HCT116 (cell line): ENCODE measurements around the gene FNBP1L. TPM values are rescaled to one million over a fixed set of nuclear protein-coding genes. Genes with fewer than 3 reads are reported as not detected.

ENCODE experiments used
- ATAC-seq: fragments of 200-7000 bp; cut with Tn5 transposase; 2 replicates; pipeline ENCODE4 v1.9.1; 2020; ENCODE audit warnings: mild to moderate bottlenecking, moderate library complexity
- BruUV-seq: library from RNA; stranded (reverse); fragments of 400-500 nt; replicated peaks from 2 replicates; lab custom pipeline; 2021; lab: Mats Ljungman, UMichigan
- CTCF ChIA-PET: fragments of 300-600 bp; sonication (Branson Sonifier 250); formaldehyde crosslinking; loops from one replicate; lab custom pipeline; 2021; ENCODE audit warnings: antibody characterized with exemption; lab: Charles Lee
- POLR2A ChIA-PET: fragments of 300-600, 350-600 bp; sonication (Branson Sonifier 250); formaldehyde crosslinking; loops from one replicate; lab custom pipeline; 2021; ENCODE audit warnings: antibody characterized with exemption; lab: Charles Lee
- RAD21 ChIA-PET, 2 experiments: fragments of 300-600 bp; sonication (Branson Sonifier 250); formaldehyde crosslinking; loops; one replicate each; lab custom pipeline; 2023; ENCODE audit warnings: low total read pairs in 2 of 2; ENCODE audit not compliant: uncharacterized antibody in 2 of 2, unreplicated experiment in 2 of 2, low non-redundant PET in 1 of 2; lab: Charles Lee
- DNase-seq: peaks from one replicate; pipeline ENCODE4 v3.0.0-alpha.2; 2010; ENCODE audit warnings: low read depth, low spot score
- H2AFZ ChIP-seq: fragments of 200-600 bp; shearing (Covaris generic), sonication (generic); 2 replicates; pipeline ENCODE4 v1.6.1; 2017; ENCODE audit warnings: low read depth, mixed run types, mixed read lengths, antibody characterized with exemption, low read length; ENCODE audit not compliant: poor library complexity, severe bottlenecking
- H3K27ac ChIP-seq: 2 replicates; pipeline ENCODE4 v1.5.1; 2012; ENCODE audit warnings: low read depth, low read length
- H3K27me3 ChIP-seq: fragments of 200-600 bp; sonication (generic); 2 replicates; pipeline ENCODE4 v1.6.1; 2016; ENCODE audit warnings: mixed run types, low read length, mixed read lengths; ENCODE audit not compliant: insufficient read depth
- H3K36me3 ChIP-seq, 2 experiments: fragments of 200-500 bp in 1 of 2; fragments of 200-600 bp in 1 of 2; sonication (Bioruptor generic) in 1 of 2; sonication (generic) in 1 of 2; 2 replicates each; pipeline versions ENCODE4 v1.5.1 to v1.6.1; 2014 to 2016; ENCODE audit warnings: low read length in 2 of 2, inconsistent platforms in 1 of 2, mixed read lengths in 1 of 2, mixed run types in 1 of 2; ENCODE audit not compliant: insufficient read depth in 2 of 2, control insufficient read depth in 1 of 2
- H3K4me1 ChIP-seq, 2 experiments: fragments of 200-600 bp in 1 of 2; sonication (generic) in 1 of 2; 2 replicates each; pipeline versions ENCODE4 v1.5.1 to v1.6.1; 2012 to 2017; ENCODE audit warnings: low read length in 2 of 2, inconsistent platforms in 1 of 2, mild to moderate bottlenecking in 1 of 2, mixed read lengths in 1 of 2, mixed run types in 1 of 2, moderate library complexity in 1 of 2; ENCODE audit not compliant: insufficient read depth in 2 of 2, control insufficient read depth in 1 of 2
- H3K4me2 ChIP-seq: fragments of 200-600 bp; sonication (generic); 2 replicates; pipeline ENCODE4 v1.6.1; 2017; ENCODE audit warnings: mixed run types, low read length, mixed read lengths
- H3K4me3 ChIP-seq, 2 experiments: fragments of 200-600 bp in 1 of 2; sonication (generic) in 1 of 2; replicated peaks in 1 of 2; 2 replicates each; pipeline ENCODE4 v1.5.1; 2011 to 2016; ENCODE audit warnings: low read length in 2 of 2, control low read depth in 1 of 2, low read depth in 1 of 2, mild to moderate bottlenecking in 1 of 2, mixed read lengths in 1 of 2, mixed run types in 1 of 2
- H3K79me2 ChIP-seq: fragments of 200-600 bp; sonication (generic); 2 replicates; pipeline ENCODE4 v1.6.1; 2017; ENCODE audit warnings: mild to moderate bottlenecking, mixed run types, low read length, moderate library complexity, mixed read lengths; ENCODE audit not compliant: insufficient read depth
- H3K9ac ChIP-seq: fragments of 200-600 bp; sonication (generic); 2 replicates; pipeline ENCODE4 v1.6.1; 2016; ENCODE audit warnings: low read length, mixed read lengths
- H3K9me2 ChIP-seq: fragments of 200-600 bp; sonication (generic), shearing (Covaris generic); 2 replicates; pipeline ENCODE4 v1.6.1; 2017; ENCODE audit warnings: mixed run types, mild to moderate bottlenecking, moderate library complexity; ENCODE audit not compliant: insufficient read depth
- H3K9me3 ChIP-seq, 2 experiments: fragments of 200-500 bp in 1 of 2; fragments of 200-600 bp in 1 of 2; sonication (Bioruptor generic) in 1 of 2; sonication (generic) in 1 of 2; 2 replicates each; pipeline ENCODE4 v1.6.1; 2014 to 2017; ENCODE audit warnings: low read length in 2 of 2, mixed read lengths in 2 of 2, inconsistent platforms in 1 of 2, low read depth in 1 of 2, mild to moderate bottlenecking in 1 of 2, mixed run types in 1 of 2, moderate library complexity in 1 of 2; ENCODE audit not compliant: control insufficient read depth in 1 of 2, insufficient read depth in 1 of 2
- H4K20me1 ChIP-seq: fragments of 200-600 bp; sonication (generic), shearing (Covaris generic); 2 replicates; pipeline ENCODE4 v1.6.1; 2017; ENCODE audit warnings: mixed run types, mild to moderate bottlenecking, moderate library complexity; ENCODE audit not compliant: insufficient read depth
- EGR1 ChIP-seq: IDR thresholded peaks from 2 replicates; pipeline ENCODE4 v1.6.1; 2012; ENCODE audit warnings: low read depth
- ELF1 ChIP-seq: IDR thresholded peaks from 2 replicates; pipeline ENCODE4 v1.6.1; 2012; ENCODE audit warnings: low read depth, borderline replicate concordance
- POLR2A ChIP-seq: IDR thresholded peaks from 2 replicates; pipeline ENCODE4 v1.7.0; 2011; ENCODE audit warnings: borderline replicate concordance; ENCODE audit not compliant: insufficient read depth, insufficient read length; ENCODE audit errors: extremely low read depth
- POLR2AphosphoS5 ChIP-seq: IDR thresholded peaks from 2 replicates; pipeline ENCODE4 v1.6.1; 2011; ENCODE audit warnings: mild to moderate bottlenecking, low read depth, low read length, moderate library complexity
- TCF7L2 ChIP-seq: IDR thresholded peaks from 2 replicates; pipeline ENCODE4 v1.7.0; 2011; ENCODE audit warnings: borderline replicate concordance, inconsistent platforms; ENCODE audit not compliant: insufficient read depth, insufficient read length; ENCODE audit errors: extremely low read depth
- ZNF274 ChIP-seq: fragments of 200-500 bp; sonication (Bioruptor generic); IDR thresholded peaks from 2 replicates; pipeline ENCODE4 v1.6.1; 2014; ENCODE audit warnings: mild to moderate bottlenecking, low read depth, low read length, inconsistent platforms
- intact Hi-C: fragments of 100-400 bp; cut with micrococcal nuclease; formaldehyde crosslinking; loops from 2 replicates; pipeline ENCODE4 v1.10.0; 2022
- total RNA-seq: library from RNA; stranded (reverse); gene quantifications from one replicate; pipeline ENCODE4 v1.2.1, GENCODE V29; 2021; ENCODE audit not compliant: unreplicated experiment
- TF ChIP-seq, protein P1 (sequence below): IDR thresholded peaks from 2 replicates; pipeline ENCODE4 v1.6.1; 2011; ENCODE audit warnings: mild to moderate bottlenecking, low read length, moderate library complexity; ENCODE audit not compliant: insufficient replicate concordance; ENCODE audit errors: extremely low read depth

Gene FNBP1L
- total RNA-seq, 1 experiment from 2014 or later, result 26.1 TPM

DNA sequence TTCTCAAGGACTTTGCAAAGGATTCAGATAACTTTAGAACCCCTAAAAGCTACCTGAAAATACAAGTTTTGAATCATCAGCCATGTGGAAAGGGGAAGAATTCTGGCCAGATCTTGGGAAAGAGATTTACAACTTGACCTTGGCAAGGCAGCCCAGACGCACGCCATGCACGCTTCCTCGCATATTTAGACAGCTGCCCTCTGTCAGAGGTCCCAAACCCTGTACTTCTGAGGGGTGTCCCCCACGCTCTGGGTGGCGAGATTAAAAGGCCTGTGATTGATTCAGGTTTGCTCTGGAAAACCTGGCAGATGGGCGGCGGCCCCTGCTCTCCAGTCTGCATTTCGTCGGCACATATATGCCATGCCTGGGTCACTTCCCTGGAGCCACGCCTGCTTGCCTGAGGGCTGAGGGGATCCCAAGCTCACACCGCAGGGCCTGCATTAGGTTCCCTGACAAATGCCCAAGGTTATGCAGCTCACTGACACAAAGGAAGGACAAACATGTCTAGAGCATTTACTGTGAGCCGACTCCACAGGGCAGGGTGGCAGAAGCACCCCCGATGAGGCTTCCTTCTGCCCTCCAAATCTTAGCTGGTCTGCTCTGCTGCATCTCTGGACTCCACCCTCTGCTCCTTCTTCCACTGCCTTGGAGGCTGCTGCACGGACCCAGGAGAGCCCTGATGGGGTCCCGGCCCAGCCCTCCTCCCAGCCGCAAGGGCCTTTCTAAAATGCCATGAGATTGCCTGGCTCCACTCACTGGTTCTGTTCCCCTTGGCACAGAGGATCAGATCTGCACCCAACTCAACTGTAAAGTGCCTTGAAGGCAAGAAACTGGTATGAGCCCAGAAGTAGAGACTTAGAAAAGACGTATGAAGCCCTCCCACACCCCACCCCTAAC is 129.9 kb downstream of the FNBP1L start (continued):
- no peak for TF ChIP-seq EGR1

DNA sequence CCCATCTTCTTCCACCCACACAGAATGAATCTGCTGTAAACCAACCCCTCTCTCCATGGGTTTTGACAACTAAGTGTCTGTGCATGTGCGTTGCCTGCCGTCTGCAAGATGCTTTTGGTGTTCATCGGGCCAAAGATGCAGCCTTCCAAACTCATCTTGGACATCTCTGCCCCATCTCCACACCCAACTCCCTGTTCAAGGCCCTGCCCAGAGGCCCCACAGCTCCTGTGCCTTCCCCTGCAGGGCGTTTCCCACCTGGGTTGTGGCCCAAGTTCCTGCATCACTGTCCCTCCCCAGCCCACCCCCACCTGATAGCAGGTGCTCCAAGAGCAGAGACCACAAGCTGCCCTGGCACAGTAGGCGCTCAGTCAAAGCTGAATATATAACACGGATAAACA is 130.5 kb downstream of the FNBP1L start:
- H3K4me3 ChIP-seq, result no peak overlapping the region
- H2AFZ ChIP-seq, result no peak overlapping the region
- H3K9me2 ChIP-seq, result no peaks in the 10 kb centered on the region
- ChIA-PET POLR2A (no interaction called here), RAD21 (no interaction called here), CTCF (no interaction called here)
- no peak overlapping the region for H3K27ac ChIP-seq
- H3K4me1 ChIP-seq, result no peaks in the 10 kb centered on the region
- no peak overlapping the region for H3K4me2 ChIP-seq
- no TSS peak for BruUV-seq
- H3K27me3 ChIP-seq, result no peaks in the 10 kb centered on the region
- intact Hi-C loops, result no loop called here
- peaks cover 17% of the 10 kb centered on the region; the same call in 1 of the 2 replicates for H3K79me2 ChIP-seq
- no peaks in the 10 kb centered on the region for H3K9me3 ChIP-seq
- H3K9ac ChIP-seq, result no peak overlapping the region
- DNase-seq (no peak), ATAC-seq (no peak)
- H4K20me1 ChIP-seq, result no peaks in the 10 kb centered on the region
- peaks cover 3 to 53% of the 10 kb centered on the region in 2 experiments; a peak in 2 of 4 replicates for H3K36me3 ChIP-seq
- no peak for TF ChIP-seq ZNF274

DNA sequence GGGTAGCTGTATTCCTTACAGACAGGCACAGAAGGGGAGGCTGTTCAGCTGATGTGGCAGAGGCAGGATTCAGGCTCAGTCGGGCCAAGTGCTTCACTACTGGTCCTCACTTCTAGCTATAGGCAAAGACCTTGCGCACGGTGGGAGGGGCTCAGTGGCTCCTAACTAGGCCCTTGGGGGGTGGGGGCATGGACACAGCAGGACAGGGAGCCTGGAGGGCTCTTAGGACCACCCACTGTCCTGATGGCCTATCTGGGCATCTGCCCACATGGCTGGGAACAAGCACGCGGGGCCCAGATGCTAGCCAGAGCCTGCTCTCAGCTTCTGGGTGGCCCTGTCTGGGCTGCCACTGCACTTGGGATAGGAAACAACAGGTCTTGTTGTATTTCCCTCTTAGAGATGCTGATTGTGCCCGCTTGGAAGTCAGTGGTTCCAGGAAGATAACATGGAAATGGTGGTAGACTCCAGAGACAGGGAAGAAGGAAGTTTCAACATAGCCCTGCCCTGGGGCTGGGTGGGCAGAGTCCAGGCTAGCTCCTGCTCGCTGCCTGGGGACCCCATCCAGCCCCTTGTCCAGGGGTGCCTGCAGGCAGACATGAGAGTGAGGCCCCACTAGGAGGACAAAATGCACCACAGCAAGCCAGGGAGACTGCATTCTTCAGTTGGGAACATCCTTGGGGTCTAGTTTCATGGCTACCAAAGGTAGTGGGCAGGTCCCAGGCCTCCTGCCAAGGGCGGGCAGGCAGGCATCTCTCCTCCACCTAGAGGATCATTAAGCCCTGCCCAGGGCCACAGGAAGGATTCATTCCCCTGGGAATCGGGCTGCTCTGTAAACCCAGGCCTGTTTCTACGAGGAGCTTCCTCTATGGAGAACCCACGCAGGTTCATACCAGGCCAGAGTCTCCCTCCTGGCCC is 131.2 kb downstream of the FNBP1L start:
- no peak overlapping the region for H2AFZ ChIP-seq
- intact Hi-C loops, result no loop called here
- BruUV-seq, result no TSS peak
- DNase-seq, result no peak
- H4K20me1 ChIP-seq, result no peaks in the 10 kb centered on the region
- POLR2A ChIA-PET, result no interaction called here
- H3K9me3 ChIP-seq, result no peaks in the 10 kb centered on the region
- no peak overlapping the region for H3K4me3 ChIP-seq
- H3K27me3 ChIP-seq, result no peaks in the 10 kb centered on the region
- RAD21 ChIA-PET, result no interaction called here
- H3K9ac ChIP-seq, result no peak overlapping the region
- peaks cover 3 to 55% of the 10 kb centered on the region in 2 experiments; a peak in 2 of 4 replicates for H3K36me3 ChIP-seq
- TF ChIP-seq ZNF274 (no peak), EGR1 (no peak), ELF1 (no peak), POLR2A (no peak), POLR2AphosphoS5 (no peak), TCF7L2 (no peak)
- TF ChIP-seq, protein P1, sequence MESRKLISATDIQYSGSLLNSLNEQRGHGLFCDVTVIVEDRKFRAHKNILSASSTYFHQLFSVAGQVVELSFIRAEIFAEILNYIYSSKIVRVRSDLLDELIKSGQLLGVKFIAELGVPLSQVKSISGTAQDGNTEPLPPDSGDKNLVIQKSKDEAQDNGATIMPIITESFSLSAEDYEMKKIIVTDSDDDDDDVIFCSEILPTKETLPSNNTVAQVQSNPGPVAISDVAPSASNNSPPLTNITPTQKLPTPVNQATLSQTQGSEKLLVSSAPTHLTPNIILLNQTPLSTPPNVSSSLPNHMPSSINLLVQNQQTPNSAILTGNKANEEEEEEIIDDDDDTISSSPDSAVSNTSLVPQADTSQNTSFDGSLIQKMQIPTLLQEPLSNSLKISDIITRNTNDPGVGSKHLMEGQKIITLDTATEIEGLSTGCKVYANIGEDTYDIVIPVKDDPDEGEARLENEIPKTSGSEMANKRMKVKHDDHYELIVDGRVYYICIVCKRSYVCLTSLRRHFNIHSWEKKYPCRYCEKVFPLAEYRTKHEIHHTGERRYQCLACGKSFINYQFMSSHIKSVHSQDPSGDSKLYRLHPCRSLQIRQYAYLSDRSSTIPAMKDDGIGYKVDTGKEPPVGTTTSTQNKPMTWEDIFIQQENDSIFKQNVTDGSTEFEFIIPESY, result no peak
- H3K9me2 ChIP-seq, result no peaks in the 10 kb centered on the region
- H3K4me1 ChIP-seq, result no peaks in the 10 kb centered on the region
- H3K79me2 ChIP-seq, result peaks cover 19% of the 10 kb centered on the region; the same call in 1 of the 2 replicates
- no peak for ATAC-seq
- no peak overlapping the region for H3K27ac ChIP-seq
- CTCF ChIA-PET, result no interaction called here
- H3K4me2 ChIP-seq, result no peak overlapping the region
